GM18502 (cell line): ENCODE data around the gene MBP.

Source experiments
- ATAC-seq: cut with Tn5 transposase; IDR thresholded peaks from one replicate; pipeline ENCODE4 v1.9.1; 2021; ENCODE audit warnings: mild to moderate bottlenecking; ENCODE audit not compliant: unreplicated experiment, poor library complexity

Gene MBP

DNA sequence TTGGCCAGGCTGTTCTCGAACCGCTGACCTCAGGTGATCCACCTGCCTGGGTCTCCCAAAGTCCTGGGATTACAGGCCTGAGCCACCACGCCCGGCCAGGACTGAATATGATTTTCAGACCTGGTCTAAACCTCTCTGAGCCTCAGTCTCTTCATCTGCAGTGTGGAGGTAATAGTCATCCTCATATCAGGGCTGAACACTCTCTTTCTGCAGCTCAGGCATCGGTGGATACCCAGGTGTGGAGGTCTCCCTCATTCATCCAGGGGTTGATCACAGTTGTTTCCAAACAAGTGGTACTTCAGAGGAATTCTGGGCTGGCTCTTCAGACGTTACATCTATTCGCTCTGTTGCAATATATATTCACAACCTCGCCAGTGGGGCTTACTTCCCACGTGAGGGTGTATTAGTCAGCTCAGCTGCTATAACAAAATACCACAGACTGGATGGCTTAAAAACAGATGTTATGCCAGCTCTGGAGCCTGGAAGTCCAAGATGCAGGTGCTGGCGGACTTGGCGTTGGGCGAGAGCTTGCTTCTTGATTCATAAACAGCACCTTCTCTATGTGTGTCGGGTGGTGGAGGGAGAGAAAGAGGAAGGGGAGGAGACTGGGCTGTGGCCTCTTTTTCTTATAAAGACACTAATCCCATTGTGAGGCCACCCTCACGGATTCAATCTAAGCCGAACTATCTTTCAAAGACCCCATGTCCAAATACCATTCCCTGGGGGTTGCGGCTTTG lies 2.9 kb upstream of the MBP start:
- no peak for ATAC-seq

DNA sequence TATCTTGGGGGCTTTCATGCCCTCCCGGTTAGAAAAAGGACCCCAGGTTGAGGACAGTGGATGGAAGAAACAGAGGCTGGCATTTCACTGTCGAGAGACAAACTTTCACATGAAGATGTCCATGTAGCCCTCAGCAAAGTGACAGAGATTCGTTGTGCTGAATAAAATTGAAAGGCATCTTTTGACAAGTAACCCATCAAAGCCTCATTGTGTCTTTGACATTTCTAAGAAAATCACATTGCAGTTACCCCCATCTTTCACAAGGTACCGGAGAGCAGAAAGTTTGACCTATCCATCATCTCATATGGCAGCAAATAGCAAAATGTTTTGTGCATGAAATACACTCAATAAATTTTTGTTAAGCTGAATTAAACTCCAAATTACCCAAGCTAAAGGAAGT lies 2.0 kb upstream of the MBP start:
- ATAC-seq: no peak

DNA sequence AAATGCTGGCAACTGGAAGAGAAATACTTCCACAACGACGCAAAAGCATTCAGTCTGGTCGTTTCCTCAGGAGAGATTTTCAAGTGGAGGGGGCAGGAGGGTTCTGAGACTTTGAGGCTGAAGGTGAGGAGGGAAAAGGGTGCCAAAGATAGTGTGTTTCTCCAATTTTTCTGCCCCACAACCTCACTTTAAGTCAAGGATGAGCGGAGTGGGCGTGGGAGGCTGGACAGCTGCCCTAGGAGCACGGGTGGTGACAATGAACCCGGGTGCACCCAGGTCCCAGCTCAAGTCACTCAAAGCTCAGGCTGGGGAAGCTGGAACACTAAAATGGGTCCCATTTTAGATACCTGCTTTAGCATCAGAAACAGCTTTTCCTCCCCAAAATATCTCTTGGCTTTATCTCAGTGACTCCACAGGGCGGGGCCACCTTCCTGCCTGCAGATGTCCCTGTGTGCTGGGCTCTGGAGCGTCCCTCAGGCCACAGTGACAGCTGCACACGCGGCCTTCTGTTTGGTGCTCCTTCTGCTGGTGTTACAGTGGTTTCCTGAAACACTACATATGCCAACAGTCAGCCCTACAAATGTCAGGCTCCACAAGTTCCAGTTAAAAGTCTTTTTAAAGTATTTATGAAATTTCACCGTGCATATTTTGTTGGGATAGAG lies 1.4 kb upstream of the MBP start:
- no peak for ATAC-seq

DNA sequence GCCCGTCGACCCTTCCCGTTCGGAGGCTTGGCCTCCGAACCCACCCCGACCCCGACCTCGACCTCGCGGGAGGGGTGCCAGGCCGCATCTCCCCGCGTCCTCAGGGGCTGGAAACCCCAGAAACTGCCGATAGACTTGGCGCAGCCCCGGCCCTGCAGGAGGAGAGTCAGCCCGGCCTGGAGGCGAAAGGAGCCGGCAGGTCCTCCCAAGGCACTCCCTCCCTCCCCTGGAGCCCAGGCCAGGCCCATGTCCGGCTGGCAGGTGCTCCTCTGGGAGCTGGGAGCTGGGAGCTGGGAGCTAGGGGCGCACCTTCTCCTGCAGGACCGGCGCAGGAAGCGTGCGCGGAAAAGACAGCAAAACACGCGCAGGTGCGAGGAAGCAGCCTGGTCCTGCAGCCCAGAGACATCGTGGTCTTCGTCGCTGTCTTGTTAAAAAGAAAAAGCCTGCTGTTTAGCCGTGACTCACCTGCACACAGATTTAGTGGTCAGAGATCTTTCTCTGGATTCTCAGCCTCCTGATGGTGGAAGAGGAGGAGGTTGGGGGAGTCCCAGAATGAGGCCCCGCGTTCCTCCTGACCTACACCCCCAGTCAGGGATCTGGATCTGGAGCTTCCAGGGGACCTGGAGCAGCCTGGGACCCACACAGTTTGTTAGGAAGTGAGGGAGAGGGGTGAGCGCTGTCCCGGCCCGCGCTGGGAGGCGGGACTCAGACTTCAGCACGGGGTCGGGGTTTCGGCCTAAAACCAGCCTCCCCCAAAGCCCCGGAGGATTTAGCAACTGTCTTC lies 660 bp upstream of the MBP start:
- peak; percentile 3 for ATAC-seq

DNA sequence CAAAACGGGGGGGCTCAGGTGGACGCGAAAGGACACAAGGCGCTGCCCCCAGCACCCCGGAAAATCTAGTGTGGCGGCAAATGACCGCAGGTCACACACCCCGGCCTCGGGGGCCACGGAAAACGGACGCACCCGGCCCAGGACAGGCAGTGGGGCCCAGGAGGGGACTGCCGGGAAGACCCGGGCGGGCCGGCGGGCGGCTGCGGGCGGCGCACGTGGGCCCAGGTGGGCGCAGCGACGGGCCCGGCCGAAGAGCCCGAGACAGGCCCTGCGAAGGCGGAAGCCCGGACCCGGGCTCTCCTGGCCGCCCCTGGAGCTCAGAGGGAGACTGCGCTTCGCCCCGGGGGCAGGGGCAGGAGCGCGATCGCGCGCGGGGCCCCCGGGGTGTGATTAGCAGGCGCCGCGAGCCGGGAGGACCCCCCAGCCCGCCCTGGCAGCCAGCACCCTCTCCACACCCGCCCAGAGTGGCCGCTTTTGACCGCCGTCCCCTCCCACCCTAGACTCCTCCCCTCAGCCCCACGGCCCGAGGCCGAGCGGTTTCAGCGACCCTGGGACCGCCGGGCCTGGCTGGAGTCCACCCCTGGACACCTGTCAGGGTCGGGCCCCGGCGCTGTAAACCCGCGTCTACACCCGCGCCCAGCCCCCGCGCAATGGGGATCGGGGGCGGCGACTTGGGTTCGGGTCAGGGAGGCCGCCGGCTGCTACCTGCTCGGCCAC lies 773 bp downstream of the MBP start:
- ATAC-seq: peak; percentile 58

DNA sequence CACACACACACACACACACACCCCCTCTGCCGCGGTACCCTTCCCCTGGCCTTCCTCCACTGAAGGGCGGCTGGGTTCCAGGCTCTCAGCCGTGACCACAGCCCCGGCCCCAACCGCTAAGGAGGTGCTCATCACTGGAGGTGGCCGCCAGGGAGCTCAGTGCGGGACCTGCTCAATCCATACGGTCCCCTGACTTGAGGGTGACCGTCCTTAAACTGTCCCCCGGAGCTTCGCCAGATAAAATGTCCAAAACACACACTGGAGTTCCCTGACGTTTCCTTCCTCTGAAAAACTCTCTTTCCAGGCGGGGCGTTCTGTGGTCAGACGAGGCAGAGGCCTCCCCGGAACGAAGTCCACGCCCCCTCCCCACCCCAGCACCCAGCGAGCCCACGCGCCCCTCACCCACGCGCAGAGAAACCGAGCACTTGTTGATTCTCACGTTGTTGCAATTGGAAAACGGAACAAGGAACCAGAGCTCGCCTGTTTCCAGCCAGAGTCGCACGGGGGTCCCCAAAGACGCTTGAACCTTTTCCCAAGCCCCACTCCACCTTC lies 1.4 kb downstream of the MBP start:
- peak; percentile 14 for ATAC-seq

DNA sequence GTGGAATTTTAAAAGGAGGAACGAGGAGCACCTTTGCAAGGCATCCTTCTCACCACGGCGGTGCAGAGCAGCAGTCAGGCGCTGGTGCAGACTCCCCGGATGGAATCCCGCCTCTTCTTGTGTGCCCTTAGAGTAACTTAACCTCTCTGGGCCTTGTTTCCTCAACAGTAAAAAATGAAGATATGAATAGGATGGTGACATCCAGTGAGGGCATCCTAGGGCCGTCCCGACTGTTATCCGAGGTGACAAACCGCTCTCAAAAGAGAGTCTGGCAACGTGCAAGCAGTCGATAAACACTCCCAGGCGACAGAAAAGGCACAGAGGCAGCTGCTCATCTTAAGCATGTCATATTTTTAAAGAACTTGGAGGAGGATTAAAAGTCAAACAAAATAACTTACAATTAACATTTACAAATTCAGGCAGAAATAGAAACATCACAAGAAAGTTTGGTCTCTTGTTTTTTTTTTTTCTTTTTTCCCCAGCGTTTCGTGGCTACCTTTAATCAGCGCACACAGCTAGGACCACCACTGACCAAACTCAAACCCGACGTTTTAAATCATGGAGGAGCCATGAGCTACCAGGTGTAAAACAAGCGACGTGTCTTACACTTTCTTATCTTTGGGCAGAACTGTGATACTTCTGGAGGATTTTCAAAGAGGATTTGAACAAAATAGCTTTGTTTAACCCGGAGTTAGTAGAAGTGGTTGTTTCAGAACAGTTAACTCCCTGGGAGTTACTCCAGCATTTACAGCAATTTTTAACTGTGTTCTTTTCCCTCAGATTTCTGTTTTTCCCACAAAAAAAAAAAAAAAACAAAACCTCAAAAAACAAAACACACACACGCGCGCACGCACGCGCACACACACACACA lies 2.1 kb downstream of the MBP start:
- no peak for ATAC-seq

DNA sequence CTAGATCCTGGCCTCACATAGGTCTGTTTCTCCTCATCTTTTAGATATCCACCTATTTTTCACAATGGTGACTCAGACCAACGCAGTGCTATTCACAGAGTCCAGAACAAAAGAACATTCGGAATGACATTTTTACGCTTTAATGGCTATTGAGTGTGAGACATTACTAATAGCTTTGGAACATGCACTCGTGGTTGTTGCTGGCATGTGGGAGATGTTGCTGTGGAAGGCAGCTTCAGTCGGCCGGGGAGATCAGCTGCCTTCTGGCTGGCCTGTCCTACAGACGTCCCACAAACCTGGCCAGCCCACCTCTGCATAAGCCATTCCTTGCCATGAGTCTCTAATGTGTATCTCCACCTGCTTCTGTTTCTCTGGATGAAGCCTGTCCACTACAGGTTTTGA lies 3.4 kb downstream of the MBP start:
- ATAC-seq: no peak

DNA sequence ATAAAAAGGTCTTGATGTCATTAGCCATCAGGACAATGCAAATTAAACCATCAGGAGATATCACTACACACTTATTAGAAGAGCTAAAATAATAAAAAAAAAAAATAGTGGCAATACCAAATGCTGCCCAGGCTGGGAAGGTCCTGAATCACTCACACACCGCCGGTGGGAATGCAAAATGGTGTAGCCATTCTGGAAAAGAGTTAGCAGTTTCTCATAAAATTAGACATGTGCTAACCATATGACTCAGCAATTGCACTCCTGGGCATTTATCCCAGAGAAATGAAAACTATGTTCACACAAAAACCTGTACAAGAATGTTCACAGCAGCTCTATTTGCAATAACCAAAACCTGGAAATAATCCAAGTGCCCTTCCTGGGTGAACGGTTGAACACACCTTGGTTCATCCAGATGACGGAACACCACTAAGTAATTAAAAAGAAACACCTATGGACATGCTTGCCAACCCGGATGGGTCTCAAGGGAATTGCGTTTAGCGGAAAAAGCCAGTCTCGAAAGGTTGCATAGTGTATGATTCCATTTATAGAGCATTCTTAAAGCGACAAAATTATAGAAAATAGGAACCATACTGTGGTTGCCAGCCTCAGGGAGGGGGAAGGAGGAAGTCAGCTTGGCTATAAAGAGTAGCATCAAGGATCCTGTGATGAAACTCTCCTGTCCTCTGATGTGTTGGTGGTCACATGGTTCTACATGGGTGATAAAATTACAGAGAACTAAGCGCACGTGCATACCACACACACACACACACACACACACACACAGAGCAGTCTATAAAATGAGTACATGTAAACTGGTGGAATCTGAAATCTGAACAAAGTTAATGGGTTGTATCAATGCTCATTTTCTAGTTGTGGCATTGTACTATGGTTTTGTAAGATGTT lies 4.6 kb downstream of the MBP start:
- peak; percentile 28 for ATAC-seq

DNA sequence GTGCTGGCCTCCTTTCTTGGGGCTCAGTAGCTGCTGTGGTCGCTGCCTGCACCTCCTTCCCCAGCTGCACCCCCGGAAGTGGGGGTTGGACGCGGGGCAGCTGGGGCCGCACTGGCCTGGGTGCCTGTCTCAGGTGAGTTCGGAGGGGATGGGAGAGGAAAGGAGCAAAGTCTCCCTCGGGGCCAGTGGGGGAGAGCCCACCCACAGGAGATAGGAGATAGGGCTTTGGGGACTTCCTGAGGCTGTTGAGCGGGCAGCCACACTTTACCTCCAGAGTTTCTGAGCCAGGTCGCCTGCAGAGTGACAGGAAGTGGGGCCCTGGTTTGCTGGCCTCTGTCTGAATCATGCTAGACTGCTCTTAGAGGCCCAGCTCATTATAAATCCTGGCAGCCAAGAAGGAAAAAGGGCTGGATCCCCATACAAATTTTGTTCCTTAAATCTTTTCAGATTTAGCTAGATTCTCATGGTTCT lies 8.1 kb downstream of the MBP start:
- peak; percentile 62 for ATAC-seq

DNA sequence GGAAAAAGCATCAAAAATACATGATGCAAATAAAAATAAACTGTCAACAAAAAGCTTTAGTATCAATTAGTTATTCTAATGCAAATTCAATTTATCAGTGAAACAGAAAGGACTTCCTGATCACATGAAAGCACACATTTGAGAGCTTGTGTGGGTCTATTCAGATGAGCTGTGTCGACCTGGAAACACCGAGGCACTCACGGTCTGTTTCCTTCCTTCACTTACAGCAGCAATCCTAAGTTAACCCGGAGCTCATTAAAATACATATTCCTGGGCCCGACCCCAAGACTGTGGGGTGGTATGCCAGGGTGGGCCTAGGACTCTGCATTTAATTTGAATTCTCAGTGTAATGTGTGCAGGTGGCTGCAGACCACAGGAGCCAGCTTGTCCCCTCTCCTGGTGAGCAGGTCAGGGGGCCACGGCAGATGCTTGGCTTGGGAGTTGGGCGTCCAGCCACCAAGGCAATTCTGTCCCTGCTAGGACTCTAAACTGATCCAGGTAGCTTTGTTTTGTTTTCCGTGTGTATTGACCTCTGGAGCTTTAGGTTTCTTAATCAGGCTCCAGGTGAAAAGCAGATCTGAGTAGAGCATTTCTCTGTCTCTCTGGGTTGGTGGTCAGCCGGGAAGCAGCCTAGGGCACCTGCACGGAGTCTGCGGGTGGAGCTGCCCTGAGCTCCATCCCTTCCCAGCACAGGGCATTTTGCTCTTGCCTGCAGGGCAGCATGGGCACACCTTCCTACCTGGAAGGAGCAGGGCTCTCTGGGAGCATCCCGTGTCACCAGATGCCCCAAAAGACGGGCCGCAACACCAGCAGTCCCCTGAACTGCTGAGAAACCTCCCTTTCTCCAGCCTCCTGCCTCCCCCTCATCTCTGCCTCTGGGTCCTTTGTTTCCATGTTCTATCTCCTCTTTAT lies 9.0 kb downstream of the MBP start:
- no peak for ATAC-seq

DNA sequence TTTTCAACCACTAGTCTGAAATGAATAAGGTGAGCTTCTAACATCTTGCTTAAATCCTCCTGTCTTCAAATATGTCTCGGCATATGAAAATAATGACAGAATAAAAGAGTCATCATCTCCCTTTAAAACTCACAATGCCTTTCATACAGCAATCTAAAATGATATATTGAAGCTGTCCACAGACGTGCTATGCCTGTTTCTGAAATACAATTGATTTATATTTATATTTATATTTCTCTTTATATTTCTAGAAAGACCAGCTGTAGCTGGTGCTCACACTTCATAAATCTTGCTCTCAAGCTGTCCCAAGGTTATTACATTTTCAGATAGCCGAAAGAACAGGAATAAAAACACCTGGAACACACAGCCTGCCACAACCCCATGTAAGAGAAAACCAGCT lies 11.1 kb downstream of the MBP start:
- ATAC-seq: no peak

DNA sequence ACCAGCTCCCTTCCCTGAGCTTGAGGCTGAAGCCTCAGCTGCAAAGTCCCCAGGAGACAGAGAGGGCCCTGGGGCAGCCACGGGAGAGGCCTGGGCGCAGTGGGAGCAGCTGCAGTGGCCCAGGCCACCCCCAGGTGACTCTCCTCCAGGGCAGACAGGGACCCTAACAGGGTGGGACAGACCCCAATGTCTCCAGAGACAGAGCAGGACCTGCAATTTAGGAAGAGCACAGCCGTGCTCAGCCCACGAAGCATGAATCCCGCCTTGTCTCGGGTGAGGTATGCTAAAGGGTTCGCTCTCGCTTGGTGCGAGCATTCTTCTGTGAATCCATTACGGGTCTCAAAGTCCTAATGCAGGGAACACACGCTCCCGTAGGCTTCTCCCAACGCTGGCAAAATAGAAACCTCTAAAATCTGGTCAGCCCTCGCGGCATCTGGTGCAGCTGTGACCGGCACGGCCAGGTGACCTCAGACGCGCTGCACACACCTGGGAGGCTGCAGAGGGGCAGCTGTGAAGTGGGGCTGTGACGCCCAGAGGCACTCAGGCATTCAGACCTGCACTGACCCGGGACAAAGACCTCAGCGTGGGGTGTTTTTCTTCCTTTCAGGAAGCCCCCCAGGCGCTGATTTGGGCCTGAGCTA lies 12.6 kb downstream of the MBP start:
- ATAC-seq: no peak

DNA sequence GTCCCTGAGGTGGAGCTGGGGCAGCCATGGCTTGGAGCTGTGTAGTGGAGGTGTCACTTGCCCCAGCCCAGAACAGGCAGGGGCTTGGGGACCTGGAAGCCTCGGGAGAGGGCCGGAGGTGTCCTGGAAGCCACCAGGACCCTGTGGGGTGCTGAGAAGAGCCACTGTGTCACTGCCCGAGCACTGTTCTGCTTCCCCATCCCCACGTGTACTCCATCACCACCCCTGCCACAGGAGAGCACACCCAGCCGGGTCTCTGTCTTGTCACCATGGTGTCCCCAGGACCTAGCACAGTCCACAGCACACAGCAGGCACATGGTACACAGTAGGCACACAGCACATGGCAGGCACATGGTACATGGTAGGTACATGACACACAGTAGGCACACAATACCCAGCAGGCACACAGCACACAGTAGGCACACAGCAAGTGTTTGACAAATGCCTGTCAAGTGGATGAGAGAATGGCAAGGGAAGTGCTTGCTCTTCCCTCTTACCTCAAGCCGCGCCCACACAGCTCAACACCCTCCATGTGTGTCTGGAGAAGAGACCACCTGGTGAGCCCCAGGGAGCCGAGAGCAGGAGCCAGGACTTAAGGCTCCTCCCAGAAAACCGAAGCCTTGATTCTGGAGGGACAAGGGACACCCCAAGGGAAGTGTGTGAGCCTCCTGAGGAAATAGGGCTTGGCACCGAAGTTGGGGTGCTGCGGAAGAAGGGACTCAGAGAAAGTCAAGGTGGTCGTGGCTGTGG lies 13.3 kb downstream of the MBP start:
- no peak for ATAC-seq

DNA sequence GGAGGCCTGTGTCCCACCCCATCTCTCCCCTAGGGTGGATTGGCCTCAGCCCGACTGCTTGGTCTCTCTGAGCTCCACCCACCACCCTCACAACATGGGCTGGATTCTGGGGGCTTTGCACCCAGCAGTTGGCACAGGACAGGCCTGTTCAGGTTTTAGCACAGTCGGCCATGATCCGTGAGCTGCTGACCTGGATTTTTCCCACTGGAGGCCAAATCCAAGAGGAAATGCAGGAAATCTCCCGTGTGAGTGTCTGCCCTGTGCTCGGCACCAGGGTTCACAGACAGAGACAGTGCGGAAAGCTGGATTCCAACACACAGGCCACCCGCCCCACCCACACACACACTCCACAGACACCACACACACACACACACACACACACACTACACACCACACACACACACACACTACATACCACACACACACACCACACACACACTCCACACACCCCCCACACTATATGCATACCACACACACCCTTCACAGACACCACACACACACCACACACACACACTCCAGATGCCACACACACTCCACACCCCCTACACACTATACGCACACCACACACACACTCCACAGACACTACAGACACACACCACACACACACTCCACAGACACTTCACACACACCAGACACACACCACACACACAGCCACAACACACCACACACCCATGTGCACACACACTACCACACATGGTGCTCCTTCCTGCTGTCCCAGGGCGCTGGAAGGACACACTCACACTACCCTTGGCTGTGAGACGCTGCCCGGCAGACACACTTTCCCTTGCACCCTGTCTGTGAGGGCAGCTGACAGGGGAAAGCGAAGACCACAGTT lies 14.1 kb downstream of the MBP start:
- ATAC-seq: no peak
